Astrocyte of the spinal cord (primary cell): ENCODE measurements around the gene NGEF.
A peak's percentile ranks its signal among the peaks of the same experiment; 100 is the strongest.

Source experiments
- DNase-seq: peaks from one replicate; pipeline ENCODE4 v3.0.0; 2011; ENCODE audit warnings: low read depth, low spot score
- H3K4me3 ChIP-seq: 2 replicates; pipeline ENCODE4 v1.5.1; 2011; ENCODE audit warnings: low read depth, mild to moderate bottlenecking, low read length, moderate library complexity
- in situ Hi-C: cut with HindIII; loops from 2 replicates; pipeline ENCODE4 v1.10.0; 2017; ENCODE audit warnings: low sequenced_read_pairs
- TF ChIP-seq, protein P1 (sequence below): IDR thresholded peaks from 2 replicates; pipeline ENCODE4 v1.5.1; 2012; ENCODE audit warnings: low read depth, mild to moderate bottlenecking, low read length, inconsistent platforms

Gene NGEF

GRCh38 chr2:232979871-232980461 is 33.1 kb downstream of the NGEF start:
- TF ChIP-seq, protein P1, sequence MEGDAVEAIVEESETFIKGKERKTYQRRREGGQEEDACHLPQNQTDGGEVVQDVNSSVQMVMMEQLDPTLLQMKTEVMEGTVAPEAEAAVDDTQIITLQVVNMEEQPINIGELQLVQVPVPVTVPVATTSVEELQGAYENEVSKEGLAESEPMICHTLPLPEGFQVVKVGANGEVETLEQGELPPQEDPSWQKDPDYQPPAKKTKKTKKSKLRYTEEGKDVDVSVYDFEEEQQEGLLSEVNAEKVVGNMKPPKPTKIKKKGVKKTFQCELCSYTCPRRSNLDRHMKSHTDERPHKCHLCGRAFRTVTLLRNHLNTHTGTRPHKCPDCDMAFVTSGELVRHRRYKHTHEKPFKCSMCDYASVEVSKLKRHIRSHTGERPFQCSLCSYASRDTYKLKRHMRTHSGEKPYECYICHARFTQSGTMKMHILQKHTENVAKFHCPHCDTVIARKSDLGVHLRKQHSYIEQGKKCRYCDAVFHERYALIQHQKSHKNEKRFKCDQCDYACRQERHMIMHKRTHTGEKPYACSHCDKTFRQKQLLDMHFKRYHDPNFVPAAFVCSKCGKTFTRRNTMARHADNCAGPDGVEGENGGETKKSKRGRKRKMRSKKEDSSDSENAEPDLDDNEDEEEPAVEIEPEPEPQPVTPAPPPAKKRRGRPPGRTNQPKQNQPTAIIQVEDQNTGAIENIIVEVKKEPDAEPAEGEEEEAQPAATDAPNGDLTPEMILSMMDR = peak; percentile 43
- no peak overlapping the region for H3K4me3 ChIP-seq
- peak; percentile 74 for DNase-seq
- in situ Hi-C loops = no loop called here

DNA sequence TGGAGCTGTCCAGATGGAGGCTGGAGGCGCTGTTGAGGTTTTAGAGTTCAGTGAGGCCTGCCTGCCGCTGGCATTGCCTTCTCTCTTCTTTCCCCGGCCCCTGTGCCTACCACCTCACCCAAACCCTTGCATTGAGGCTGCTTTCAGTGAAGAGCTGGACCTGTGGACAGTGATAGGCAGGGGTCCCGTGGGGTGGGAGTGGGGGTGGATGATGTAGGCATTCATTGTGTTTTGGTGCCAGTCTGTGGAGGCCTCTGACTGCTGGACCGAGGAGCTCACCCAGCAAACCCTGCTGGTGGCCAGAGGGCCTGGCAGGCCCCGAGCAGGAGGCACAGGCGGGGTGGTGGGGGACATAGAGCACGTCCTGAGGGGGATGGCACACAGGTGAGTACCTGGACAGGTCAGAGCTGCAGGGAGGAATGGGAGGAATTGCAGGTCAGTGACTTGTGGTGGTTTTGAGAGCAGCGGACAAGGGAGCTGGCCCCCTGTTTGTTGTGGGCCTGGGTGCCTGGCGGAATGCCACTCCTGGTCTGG is 35.6 kb downstream of the NGEF start:
- TF ChIP-seq, protein P1 = no peak
- in situ Hi-C loops = no loop called here
- DNase-seq = no peak
- no peak overlapping the region for H3K4me3 ChIP-seq

DNA sequence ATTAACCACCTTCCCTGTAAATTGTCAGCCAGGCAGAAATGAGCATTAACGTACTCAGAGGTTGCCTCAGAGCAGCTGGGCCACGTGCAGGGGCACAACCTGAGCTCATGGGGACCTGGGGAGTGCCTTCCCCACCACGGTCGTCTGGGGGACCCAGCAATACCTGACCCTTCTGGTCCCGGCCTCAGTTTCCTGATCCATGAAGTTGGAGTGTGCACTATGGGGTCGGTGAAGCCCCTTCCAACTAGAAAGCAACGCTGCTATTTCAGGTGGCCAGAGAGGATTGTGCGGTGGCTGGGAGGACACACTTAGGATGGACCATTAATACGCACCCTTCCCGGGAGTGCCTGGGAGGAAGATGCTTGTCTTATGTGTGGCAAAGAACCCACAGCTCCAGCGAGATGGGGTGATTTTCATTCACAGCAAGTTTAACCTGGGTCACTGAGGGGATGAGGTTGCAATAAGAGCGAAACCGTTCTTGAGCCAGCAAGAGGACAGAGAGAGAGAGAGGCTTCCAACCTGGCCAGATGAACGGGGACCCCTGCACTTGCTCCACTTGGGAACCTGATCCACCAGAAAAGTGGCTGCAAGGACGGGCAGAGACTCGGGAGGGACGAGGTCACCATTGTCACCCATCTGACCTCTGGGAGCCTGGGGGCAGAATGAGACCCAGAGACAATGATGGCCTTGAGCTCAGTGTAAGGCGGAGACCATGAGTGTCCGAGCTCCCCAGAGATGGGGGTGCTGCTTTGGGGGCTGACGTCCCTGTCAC is 36.2 kb downstream of the NGEF start:
- no peak overlapping the region for H3K4me3 ChIP-seq
- in situ Hi-C loops = no loop called here
- DNase-seq = no peak
- TF ChIP-seq, protein P1 = no peak

- TF ChIP-seq, protein P1 = no peak
- in situ Hi-C loops = no loop called here
- no peak for DNase-seq
- no peak overlapping the region for H3K4me3 ChIP-seq
Observed at GRCh38 chr2:232976176-232976575, 36.9 kb downstream of the NGEF start.

DNA sequence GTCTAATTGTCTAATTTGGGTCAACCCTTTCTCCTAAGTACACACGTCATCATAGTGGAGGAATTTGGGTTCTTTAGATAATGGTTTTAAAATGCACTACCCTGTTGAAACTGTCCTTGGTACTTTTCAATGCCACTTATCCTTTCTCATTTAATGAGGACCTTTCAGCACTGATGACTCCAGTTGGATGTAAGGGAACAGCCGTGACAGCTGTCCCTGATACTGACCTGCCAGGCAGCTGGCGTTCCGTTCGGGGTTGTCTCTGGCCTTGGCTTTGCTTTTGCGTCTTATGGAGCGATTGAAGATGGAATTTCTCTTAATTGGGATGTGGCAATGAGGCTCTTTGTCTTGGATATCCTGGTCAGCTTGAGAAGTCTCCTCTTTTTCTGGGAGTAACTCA is 38.7 kb downstream of the NGEF start:
- TF ChIP-seq, protein P1 = no peak
- in situ Hi-C loops = no loop called here

DNA sequence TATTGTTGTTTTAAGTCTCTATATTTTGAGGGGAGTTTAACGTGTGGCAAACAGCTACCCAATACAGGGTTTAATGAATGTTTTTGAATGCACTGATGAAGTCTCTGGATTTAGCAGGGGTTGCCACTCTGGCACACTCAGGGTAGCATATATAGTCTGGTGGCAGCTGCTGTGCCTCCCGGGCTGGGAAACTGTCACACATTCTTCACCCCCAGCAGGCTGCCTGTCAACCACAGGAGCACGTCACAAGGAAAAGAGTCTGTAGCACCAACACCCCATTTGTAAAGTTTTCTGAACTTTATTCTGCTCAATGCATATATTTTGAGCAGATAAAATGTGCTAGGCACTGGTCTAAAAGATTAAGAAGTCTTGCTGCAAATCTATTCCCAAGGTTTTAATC is 39.3 kb downstream of the NGEF start:
- in situ Hi-C loops = no loop called here
- no peak for DNase-seq
- TF ChIP-seq, protein P1 = no peak
- no peak overlapping the region for H3K4me3 ChIP-seq

More for the DNA sequence above, 38.7 kb downstream of the NGEF start:
- no peak overlapping the region for H3K4me3 ChIP-seq
- DNase-seq = no peak
